ENCODE measurements around the gene PLIN5.

PLIN5 gene

DNA sequence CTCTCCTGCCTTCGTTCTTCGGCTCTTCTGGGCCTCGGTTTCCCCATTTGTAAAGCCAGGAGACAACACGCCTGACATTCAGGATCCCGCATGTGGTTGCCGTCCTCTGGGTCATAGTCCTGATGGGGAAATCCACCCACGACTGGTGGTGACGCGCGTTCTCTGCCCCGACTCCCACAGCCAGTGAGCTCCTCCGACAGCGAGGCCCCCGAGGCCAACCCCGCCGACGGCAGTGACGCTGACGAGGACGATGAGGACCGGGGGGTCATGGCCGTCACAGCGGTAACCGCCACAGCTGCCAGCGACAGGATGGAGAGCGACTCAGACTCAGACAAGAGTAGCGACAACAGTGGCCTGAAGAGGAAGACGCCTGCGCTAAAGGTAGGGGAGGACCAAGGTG lies 46.5 kb downstream of the PLIN5 start:
- DNase-seq (ENCODE audit: low spot score): no peak

DNA sequence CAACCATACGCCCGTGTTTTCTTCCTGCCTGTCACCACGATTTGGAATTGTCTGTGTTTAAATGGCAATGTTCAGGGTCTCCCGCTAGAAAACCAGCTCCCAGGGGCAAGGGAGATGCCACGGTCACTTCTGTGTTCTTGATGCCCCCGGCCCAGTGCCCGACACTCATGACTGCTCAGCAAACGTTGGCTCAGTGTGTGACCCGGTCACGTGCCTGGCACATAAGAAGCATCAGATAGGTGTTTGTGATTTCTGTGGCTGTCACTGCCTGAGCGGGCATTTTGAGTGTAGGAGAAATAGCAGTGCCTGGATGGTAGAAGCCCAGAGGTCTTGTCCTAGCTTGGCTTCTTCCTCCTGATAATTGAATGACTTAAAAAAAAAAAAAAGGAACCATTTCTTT lies 47.5 kb downstream of the PLIN5 start:
- DNase-seq (ENCODE audit: low spot score): no peak

DNA sequence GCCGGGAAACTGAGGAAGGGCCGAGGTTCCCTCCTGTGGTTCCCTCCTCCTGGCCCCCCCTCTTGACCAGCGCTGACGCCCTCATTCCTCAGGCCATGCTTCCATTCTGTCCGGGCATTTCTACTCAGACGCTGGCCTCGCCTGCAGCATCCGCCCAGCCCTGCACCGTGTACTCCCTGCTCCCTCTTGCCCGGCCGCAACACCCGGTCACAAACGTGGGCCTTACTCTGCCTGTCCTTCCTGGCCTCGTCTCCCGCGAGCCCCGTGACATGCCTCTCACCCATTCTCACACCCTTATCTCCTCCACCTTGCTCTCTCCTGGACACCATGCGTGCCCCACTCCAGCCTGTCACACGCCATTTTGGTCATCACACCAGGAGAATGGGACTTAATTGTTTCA lies 51.6 kb downstream of the PLIN5 start:
- DNase-seq (ENCODE audit: low spot score): no peak

DNA sequence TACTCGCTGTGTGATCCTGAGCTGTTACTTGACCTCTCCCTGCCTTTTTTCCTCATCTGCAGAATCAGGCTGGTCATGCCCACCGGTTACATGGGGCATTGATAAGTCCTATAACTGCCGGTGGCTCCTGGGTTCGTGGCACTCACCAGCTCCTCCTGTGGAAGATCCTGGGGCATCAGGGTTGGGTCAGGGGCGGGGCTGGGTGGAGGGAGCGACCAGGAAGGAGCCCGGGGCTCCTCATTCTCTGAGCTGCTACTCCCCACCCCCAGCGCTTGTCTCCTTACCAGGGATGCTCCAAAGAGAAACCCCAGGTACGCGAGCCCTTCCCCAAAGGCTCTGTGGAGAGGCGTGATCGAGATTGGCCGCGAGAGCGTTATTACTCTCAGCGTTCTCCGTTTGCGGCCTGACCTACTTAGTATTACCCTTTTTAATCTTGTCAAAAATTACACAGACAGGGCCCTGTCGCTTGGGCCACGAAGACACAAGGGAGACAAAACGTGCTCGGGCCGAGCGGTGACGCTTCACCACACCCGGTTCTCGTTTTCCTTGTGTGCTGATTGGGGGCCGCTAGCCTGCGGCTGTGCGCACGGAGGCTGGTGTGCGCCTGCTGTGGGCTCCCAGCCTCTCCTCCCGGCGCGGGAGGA lies 52.2 kb downstream of the PLIN5 start:
- no peak for DNase-seq (ENCODE audit: low spot score)

DNA sequence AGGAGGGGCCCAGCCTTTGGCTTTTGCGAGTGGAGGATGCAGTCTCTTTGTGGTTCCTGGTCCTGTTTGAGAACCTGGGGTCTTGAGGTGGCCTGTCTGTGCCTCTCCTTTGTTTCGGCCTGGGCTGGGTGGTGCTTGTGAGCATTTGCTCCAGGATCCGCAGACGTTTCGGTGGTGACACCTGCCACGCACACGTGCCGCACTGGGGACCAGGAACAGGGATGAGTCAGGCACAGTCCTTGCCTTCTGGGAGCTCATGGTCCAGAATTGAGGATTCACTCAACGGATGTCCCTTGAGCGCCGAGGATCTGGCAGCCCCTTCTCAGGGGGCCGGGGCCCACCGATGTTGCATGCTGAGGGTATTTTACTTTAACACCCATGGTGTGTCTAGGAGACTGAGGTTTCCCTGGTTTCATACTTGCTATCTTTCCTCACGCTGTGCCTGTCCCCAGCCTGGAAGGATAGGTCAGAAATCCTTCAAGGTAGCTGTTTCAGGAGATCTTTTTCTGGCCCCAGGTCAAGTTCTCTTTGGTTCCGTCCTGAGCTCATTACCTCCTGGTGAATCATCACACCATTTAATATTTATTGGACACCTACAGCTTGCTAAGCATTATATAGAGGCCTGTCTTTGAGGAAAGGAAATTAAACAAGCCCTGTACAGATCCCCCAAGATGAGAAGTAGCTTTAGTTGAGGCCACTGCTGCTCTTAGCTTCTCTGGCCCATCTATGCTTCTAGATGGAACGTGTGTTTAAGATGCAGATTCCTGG lies 57.8 kb downstream of the PLIN5 start:
- no peak for DNase-seq (ENCODE audit: low spot score)

DNA sequence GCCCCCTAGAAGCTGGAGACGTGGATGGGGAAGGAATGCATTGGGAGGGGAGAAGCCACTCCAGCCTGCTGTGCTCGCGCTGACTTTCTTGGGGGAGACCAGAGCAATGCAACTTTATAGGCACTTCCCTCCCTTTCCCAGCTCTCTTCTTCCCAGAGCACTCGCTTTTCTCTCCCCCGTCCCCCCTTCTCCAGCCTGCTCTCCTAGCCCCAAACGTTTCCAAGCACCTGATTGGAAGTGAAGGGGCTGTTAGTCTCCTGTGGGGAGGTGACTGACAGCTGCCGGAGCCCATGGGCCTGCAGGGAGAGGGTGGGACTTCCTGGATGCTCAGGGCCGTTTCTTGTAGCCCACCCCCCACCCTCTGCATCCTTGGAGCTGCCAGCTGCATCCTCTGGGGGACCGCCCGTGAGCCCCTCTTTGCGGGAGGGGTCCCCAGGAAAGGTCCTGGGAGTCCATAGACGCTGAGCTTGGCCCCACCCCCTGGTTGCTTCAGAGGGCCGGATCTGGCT lies 60.5 kb downstream of the PLIN5 start:
- no peak for DNase-seq (ENCODE audit: low spot score)

DNA sequence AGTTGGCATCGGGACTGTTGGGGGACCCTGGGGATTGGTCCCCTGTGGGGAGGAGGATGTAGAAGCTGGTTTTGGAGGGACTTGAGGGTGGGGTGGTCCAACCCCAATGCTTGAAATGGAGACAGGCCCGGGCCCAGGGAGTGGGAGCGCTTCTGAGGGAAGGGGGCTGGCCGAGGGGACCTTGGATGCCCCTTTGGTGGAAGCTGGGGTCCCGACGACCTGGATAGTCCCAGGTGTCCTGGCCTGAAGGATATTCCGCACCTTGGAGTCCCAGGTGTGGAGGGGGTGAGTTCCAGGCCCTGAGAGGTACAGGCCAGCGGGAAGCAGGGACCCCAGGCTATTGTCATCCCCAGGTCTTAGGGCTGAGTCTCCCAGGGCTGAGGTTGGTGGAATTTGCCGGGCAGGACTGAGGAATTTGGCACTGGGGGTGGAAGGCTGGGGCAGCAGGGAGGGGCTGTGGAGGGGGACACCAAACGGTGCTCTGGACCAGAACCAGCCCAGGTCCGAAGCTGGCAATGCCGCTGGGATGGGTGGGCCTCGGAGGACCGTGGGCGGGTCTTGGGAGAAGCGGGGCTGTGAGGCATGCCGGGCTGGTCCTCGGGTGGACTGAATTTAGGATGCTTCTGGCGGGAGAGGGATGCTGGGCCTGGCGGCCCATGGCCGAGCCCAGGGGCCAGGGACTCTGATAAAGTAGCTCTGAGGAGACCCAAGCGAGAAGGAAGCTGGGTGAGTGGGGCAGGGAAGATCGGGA lies 61.1 kb downstream of the PLIN5 start:
- DNase-seq (ENCODE audit: low spot score): no peak

DNA sequence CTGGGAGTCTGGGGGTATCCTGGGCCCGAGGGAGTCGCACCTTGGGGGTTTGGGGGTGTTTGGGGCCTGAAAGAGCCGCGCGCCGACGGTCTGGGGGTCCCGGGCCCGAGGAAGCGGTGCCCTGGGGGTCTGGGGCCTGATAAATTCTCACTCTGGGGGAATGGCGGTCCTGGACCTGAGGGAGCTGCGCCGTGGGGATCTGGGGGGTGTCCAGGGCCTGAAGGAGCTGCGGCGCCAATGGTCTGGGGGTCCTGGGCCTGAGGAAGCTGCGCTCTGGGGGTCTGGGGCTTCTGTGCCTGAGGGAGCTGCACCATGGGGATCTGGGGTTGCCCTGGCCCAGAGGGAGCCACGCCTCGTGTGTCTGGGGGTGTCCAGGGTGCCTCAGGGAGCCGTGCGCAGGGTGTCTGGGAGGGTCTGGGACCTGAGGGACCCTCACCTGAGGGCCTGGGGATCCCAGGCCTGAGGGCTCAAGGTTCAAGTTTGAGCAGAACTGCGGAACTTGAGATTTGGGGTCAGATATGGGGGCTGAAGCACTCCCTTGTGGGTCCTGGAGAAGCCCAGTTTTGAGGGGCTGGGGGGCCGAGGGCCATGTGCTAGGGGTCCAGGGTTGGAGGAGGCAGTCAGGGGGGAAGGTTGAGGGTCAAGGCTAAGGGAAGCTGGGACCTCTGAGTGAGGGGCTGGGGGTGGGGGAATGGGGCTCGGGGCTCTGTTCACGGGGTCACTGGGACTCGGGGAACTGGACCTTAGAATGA lies 61.8 kb downstream of the PLIN5 start:
- DNase-seq (ENCODE audit: low spot score): no peak
